CD4-positive, alpha-beta T cell treated with Interleukin-1 beta for 1 hour (primary cell): ENCODE results near the gene A4GALT.
"Not testable (repeated sequence)": the region's sequence is repeated elsewhere in the genome, so short reads cannot be mapped to it uniquely, and the experiment has no call there.

Source experiments
- DNase-seq, 2 donors: peaks; one replicate each; pipeline ENCODE4 v3.0.0-alpha.2; 2020 to 2022

Gene A4GALT

DNA sequence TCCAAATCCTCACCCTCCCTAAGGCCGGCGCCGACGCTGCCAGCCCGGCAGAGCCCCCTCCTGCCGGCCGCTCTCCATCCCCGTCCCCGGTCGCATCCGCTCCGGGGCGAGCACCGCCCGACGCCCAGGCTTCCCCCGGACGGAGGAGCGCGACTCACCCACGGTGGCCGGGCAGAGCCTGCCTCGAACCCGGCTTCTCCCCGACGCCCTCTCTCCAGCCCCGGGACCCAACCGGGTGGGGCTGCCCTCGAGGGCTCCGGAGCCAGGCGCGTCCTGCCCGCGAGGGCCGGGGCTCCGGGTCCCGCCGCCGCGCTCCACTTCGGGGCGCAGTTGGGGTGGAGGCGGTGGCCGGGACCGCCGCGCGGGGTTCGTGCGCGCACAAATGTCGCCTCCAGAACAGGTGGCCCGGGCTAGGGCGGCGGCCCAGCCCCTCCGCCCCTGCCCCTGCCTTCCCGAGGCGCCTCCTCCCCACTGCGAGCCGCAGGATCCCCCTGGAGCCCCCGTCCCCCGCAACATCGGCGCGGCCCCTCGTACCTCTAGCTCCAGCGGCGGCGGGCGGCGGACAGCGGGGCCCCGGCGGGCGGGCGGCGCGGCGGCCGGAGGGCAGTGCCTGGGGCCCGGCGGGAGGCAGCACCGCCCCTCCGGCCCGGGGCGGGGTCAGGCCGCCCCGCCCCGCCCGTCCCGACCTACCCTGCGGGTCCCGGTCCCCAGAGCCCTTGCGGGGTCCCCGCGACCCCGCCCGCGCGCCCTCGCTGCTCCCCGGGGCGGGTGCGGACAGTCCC, at the start of gene A4GALT:
Gene A4GALT (minus strand): TSS at position 608 of the 782 bp plus-strand sequence. CDS start 26,919 bp downstream, outside the sequence.
- DNase-seq, result no peak

GRCh38 chr22:42770448-42770726, 49.7 kb upstream of the A4GALT start:
- DNase-seq, result no peak

- peak in 1 of 2 donors; percentile 49 for DNase-seq
Measured at GRCh38 chr22:42769574-42770447, 49.1 kb upstream of the A4GALT start.

DNA sequence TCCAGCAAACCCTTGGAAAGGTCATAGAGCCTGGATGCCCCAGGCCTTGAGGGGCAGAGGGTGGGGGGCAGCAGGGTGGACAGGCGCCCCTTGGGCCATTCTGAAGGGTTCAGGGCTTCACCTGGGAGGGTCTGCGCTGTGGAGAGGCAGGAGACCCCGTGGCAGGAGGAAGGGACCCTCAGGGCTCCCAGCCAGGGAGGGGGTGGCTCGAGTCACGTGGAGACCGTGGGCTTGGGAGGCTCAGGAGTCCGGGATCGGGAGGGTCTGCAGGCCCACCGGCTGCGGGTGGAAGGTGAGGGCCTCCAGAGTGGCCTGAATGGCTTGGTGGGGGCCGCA, 48.5 kb upstream of the A4GALT start:
- DNase-seq, result no peak

GRCh38 chr22:42768385-42769035, 47.8 kb upstream of the A4GALT start:
- DNase-seq, result no peak

DNA sequence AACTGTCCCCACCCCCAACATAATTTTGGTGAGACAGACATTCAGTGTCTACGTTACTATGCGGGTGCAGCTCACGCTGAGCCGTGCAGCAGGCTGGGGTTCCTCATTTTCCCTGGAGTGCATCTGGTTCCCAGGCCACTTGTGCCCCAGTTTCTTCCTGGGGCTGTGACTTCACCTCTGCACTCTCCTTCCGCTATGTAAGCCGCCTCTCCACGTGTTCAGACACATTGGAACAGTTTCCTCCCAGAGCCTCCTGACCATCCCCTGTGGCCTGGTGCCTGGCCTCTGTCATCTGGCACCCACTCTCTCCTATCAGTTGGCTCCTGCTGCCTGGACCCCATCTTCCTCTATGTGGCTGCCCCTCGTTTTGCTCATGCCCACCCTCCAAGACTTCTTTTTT, 46.2 kb upstream of the A4GALT start:
- no peak for DNase-seq

- DNase-seq, result no peak
Measured at GRCh38 chr22:42764895-42765363, 44.3 kb upstream of the A4GALT start.

- DNase-seq, result no peak
Measured at GRCh38 chr22:42763965-42764480, 43.4 kb upstream of the A4GALT start.

GRCh38 chr22:42760806-42761565, 40.3 kb upstream of the A4GALT start:
- no peak for DNase-seq

GRCh38 chr22:42758931-42759629, 38.4 kb upstream of the A4GALT start:
- DNase-seq, result no peak

GRCh38 chr22:42755553-42755952, 34.9 kb upstream of the A4GALT start:
- DNase-seq, result not testable (repeated sequence)

DNA sequence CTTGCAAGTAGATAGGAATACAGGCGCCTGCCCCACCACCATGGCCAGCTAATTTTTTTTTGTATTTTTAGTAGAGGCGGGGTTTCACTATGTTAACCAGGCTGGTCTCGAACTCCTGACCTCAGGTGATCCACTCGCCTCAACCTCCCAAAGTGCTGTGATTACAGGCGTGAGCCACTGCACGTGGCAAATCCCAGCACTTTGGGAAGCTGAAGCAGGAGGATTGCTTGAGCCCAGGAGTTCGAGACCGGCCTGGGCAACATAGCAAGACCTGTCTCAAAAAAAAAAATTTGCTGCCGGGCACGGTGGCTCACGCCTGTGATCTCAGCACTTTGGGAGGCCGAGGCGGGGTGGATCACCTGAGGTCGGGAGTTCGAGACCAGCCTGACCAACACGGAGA, 34.5 kb upstream of the A4GALT start:
- DNase-seq, result not testable (repeated sequence)

- DNase-seq, result no peak
Measured at GRCh38 chr22:42754658-42755057, 34.0 kb upstream of the A4GALT start.

- DNase-seq, result no peak
Measured at GRCh38 chr22:42752912-42753311, 32.2 kb upstream of the A4GALT start.

GRCh38 chr22:42752230-42752746, 31.6 kb upstream of the A4GALT start:
- DNase-seq, result no peak

- DNase-seq, result not testable (repeated sequence)
Measured at GRCh38 chr22:42750421-42750820, 29.8 kb upstream of the A4GALT start.

DNA sequence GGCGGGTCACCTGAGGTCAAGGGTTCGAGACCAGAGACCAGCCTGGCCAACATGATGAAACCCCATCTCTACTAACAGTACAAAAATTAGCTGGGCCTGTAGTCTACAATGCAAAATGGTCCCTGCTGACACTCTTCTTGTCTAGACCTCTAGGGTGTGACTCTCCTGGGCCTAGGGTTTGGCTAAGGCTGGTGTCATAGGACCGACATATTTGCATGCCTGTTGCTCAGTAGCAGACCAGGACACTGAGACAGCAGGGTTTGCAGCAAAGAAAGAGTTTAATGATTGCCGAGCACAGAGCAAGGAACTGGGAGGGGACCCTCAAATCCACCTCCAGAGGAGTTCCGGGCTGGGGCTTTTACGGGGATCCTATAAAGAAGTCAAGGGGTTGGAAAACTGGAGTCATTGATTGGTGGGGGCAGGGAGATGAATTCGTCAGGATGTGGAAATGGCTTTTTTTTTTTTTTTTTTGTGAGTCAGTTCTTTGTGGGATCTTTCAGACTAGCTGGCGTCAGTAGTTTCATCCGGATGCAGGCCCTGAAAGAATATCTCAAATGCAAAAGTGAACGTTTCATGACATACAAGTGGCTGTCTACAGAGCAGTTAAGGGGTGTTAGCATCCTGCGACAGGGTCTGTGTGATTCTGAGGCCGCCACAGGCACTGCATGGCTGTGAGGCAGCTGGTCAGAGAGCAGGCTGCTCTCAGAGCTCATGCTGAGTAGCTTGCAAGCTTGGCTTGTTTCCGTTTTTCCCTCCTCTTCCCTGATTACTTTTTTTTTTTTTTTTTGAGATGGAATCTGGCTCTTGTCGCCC, 27.2 kb upstream of the A4GALT start:
- DNase-seq, result no peak

DNA sequence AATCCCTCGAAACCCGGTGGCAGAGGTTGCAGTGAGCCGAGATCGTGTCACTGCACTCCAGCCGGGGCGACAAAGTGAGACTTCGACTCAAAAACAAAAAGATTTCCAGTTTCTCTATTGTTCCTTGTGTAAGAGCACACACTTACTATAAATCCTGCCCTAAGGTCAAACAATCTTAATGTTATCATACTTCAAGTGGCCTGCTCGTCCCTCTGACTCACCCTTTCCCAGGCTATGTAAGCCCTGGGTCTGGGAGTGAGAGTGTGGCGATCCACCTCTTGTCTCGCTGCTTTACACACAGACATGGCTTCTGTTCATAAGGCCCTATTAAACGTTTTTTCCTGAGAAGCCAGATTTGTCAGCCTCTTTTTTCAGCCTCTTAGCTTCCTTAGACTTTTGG, 24.4 kb upstream of the A4GALT start:
- DNase-seq, result no peak

- no peak for DNase-seq
Measured at GRCh38 chr22:42743501-42743991, 22.9 kb upstream of the A4GALT start.

- DNase-seq, result no peak
Measured at GRCh38 chr22:42742940-42743339, 22.3 kb upstream of the A4GALT start.

DNA sequence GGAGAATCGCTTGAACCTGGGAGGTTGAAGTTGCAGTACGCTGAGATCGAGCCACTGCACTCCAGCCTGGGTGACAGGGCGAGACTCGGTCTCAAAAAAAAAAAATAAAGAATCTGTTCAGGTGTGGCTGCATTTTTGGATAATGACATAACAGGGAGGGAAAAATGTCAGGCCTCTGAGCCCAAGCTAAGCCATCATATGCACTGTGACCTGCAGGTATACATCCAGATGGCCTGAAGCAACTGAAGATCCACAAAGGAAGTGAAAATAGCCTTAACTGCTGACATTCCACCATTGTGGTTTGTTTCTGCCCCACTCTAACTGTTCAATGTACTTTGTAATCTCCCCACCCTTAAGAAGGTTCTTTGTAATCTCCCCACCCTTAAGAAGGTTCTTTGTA, 19.6 kb upstream of the A4GALT start:
- DNase-seq, result not testable (repeated sequence)
